HL-60 (cell line): ENCODE results near the gene NFKBIB.

Experiments
- DNase-seq, 2 experiments: peaks; one replicate each; pipeline ENCODE4 v3.0.0-alpha.2; 2010 to 2020; ENCODE audit warnings: low read depth in 1 of 2, low spot score in 1 of 2
- H3K27ac ChIP-seq: fragments of 250-450 bp; sonication (Bioruptor Pico); replicated peaks from 2 replicates; pipeline ENCODE4 v1.5.1; 2020; ENCODE audit warnings: mild to moderate bottlenecking, moderate library complexity
- H3K27me3 ChIP-seq: fragments of 250-450 bp; sonication (Bioruptor Pico); 2 replicates; pipeline ENCODE4 v1.5.1; 2021; ENCODE audit warnings: mild to moderate bottlenecking, moderate library complexity; ENCODE audit not compliant: insufficient read depth, poor library complexity, severe bottlenecking
- H3K4me3 ChIP-seq: replicated peaks from 2 replicates; pipeline ENCODE4 v1.5.1; 2011; ENCODE audit warnings: mild to moderate bottlenecking, control low read depth, low read length; ENCODE audit not compliant: insufficient read depth
- CTCF ChIP-seq: IDR thresholded peaks from one replicate; pipeline ENCODE4 v1.5.1; 2011; ENCODE audit warnings: low read length, control low read depth, inconsistent platforms; ENCODE audit not compliant: insufficient read depth
- GABPA ChIP-seq: IDR thresholded peaks from 2 replicates; pipeline ENCODE4 v1.6.1; 2012; ENCODE audit warnings: low read depth
- POLR2AphosphoS5 ChIP-seq: IDR thresholded peaks from 2 replicates; pipeline ENCODE4 v1.6.1; 2012; ENCODE audit warnings: low read depth
- REST ChIP-seq: IDR thresholded peaks from 2 replicates; pipeline ENCODE4 v1.6.1; 2012; ENCODE audit warnings: low read depth; ENCODE audit not compliant: insufficient replicate concordance
- SPI1 ChIP-seq: IDR thresholded peaks from 2 replicates; pipeline ENCODE4 v1.6.1; 2012; ENCODE audit warnings: low read depth, mild to moderate bottlenecking, borderline replicate concordance

NFKBIB gene

GRCh38 chr19:38904581-38905539 lies 5.1 kb downstream of the NFKBIB start:
- Histone ChIP-seq H3K27me3 (no peaks in the 10 kb centered on the region), H3K4me3 (no peak overlapping the region), H3K27ac (no peak overlapping the region)
- no peak for DNase-seq
- TF ChIP-seq CTCF (no peak), SPI1 (no peak), POLR2AphosphoS5 (no peak), GABPA (no peak), REST (no peak)

GRCh38 chr19:38905620-38906019 lies 5.9 kb downstream of the NFKBIB start:
- Histone ChIP-seq H3K27me3 (no peaks in the 10 kb centered on the region), H3K27ac (no peak overlapping the region), H3K4me3 (no peak overlapping the region)
- no peak for DNase-seq
- TF ChIP-seq POLR2AphosphoS5, result no peak
- TF ChIP-seq GABPA, result no peak
- no peak for TF ChIP-seq REST
- TF ChIP-seq CTCF, result no peak
- no peak for TF ChIP-seq SPI1

GRCh38 chr19:38907227-38907626 lies 7.5 kb downstream of the NFKBIB start:
- DNase-seq, result no peak
- Histone ChIP-seq H3K4me3 (no peak overlapping the region), H3K27ac (no peak overlapping the region), H3K27me3 (no peaks in the 10 kb centered on the region)
- no peak for TF ChIP-seq POLR2AphosphoS5
- no peak for TF ChIP-seq CTCF
- TF ChIP-seq GABPA, result no peak
- no peak for TF ChIP-seq SPI1
- TF ChIP-seq REST, result no peak
